Endodermal cell (in vitro differentiated cells): ENCODE results near the gene ADAMTSL4. TPM values are rescaled to one million over a fixed set of nuclear protein-coding genes. Genes with fewer than 3 reads are reported as not detected.
A peak's percentile ranks its signal among the peaks of the same experiment; 100 is the strongest.
"Not testable (repeated sequence)": the region's sequence is repeated elsewhere in the genome, so short reads cannot be mapped to it uniquely, and the experiment has no call there.

ENCODE experiments used
- DNase-seq: peaks from one replicate; pipeline ENCODE4 v3.0.0-alpha.2; 2017
- H3K27ac ChIP-seq: 2 replicates; pipeline ENCODE4 v1.5.1; 2013; ENCODE audit warnings: mild to moderate bottlenecking, low read depth, low read length, moderate library complexity
- H3K27me3 ChIP-seq: 2 replicates; pipeline ENCODE4 v1.6.1; 2013; ENCODE audit warnings: mild to moderate bottlenecking, low read length, moderate library complexity; ENCODE audit not compliant: insufficient read depth, control insufficient read depth, poor library complexity, severe bottlenecking
- H3K36me3 ChIP-seq: 2 replicates; pipeline ENCODE4 v1.7.0; 2013; ENCODE audit warnings: mild to moderate bottlenecking, low read length, moderate library complexity; ENCODE audit not compliant: control insufficient read depth, insufficient read depth
- H3K4me1 ChIP-seq: one replicate; pipeline ENCODE4 v1.7.0; 2013; ENCODE audit warnings: low read length; ENCODE audit not compliant: control insufficient read depth, insufficient read depth
- H3K4me3 ChIP-seq: 2 replicates; pipeline ENCODE4 v1.5.1; 2013; ENCODE audit warnings: mild to moderate bottlenecking, low read length, moderate library complexity
- H3K9ac ChIP-seq: 2 replicates; pipeline ENCODE4 v1.6.1; 2013; ENCODE audit warnings: mild to moderate bottlenecking, low read length, moderate library complexity; ENCODE audit not compliant: poor library complexity, severe bottlenecking; ENCODE audit errors: extremely low read depth
- H3K9me3 ChIP-seq: 2 replicates; pipeline ENCODE4 v1.6.1; 2013; ENCODE audit warnings: mild to moderate bottlenecking, low read length, moderate library complexity; ENCODE audit not compliant: control insufficient read depth
- H3K27ac Mint-ChIP-seq: 2 replicates; pipeline ENCODE4 v1.8.0; 2020; ENCODE audit warnings: mixed read lengths
- H3K27me3 Mint-ChIP-seq: 2 replicates; pipeline ENCODE4 v1.8.0; 2021; ENCODE audit warnings: mild to moderate bottlenecking, mixed read lengths; ENCODE audit not compliant: insufficient read depth
- H3K36me3 Mint-ChIP-seq: 2 replicates; pipeline ENCODE4 v1.8.0; 2020; ENCODE audit warnings: low read depth, mixed read lengths
- H3K4me1 Mint-ChIP-seq: 2 replicates; pipeline ENCODE4 v1.8.0; 2020; ENCODE audit warnings: mixed read lengths
- H3K4me3 Mint-ChIP-seq: 2 replicates; pipeline ENCODE4 v1.8.0; 2020; ENCODE audit warnings: mild to moderate bottlenecking, moderate library complexity, mixed read lengths
- H3K9me3 Mint-ChIP-seq: 2 replicates; pipeline ENCODE4 v1.8.0; 2020; ENCODE audit warnings: mild to moderate bottlenecking, mixed read lengths
- WGBS, 2 experiments: methylation state at CpG; one replicate each; pipeline versions ENCODE4 v1.1.5 to v1.1.7; 2013; ENCODE audit warnings: missing lambda C conversion rate in 2 of 2, mixed read lengths in 1 of 2; ENCODE audit not compliant: insufficient coverage in 1 of 2, insufficient read length in 1 of 2; 5-methylcytosine and 5-hydroxymethylcytosine counted together
- total RNA-seq, 2 donors: library from RNA; stranded (reverse); fragmentation: NEBNext Ultra II Directional in 1 of 2; extraction: Animal tissue kit (Norgen Biotek cat#: 25700) in 1 of 2; gene quantifications; 2 replicates in 1 of 2; 3 replicates in 1 of 2; pipeline ENCODE4 v1.2.1, GENCODE V29; 2021
- TF ChIP-seq, protein P1 (sequence below): fragments of 200-600 bp; sonication (generic); conservative IDR thresholded peaks from 2 replicates; pipeline ENCODE4 v1.5.0; 2021; ENCODE audit warnings: antibody characterized with exemption, mild to moderate bottlenecking

The ADAMTSL4 gene
- total RNA-seq, 2 donors from 2014 or later: 3.7 to 3.9 TPM

DNA sequence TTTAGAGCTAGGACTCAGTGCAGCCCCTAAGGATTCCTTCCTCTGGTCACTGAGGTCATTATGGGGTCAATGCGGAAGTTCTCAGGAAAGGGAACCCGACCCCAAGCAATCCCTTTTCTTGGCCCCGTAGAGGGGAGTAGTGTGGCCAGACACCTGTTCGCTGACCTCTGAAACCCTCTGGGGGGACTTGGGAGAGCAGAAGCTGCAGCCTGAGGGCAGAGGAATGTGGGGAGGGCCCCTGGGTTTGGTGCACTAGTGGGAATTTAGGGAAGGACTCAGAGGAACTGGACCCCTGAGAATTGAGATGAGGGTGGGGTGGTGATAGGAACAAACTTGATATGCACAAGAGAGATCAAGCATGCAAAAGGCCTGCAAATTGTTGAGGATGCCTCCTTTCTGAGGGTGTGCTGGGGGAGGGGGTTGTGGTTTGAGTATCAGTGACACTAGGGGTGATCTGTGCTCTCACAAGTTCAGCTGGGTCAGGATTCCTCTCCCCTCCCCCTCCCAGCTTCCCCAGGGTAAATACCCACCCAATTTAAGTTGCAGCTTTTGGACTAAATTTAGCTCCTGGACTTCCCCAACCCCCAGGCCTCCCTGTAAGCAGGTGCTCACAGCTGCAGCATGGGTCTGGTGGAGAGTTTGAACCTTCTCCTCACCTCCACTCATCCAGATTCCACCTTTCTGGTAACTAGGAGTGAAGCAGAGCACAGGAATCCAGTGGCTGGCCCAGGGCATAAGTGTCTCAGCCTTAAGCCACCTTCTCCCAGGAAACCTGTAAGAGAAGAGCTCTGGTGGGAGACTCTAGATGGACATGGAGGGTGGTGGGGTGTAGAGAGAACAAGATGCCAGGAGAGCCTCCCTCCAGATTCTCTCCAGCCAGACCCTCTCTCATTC, 13.5 kb downstream of the ADAMTSL4 start:
- 0 to 13% methylated on average over 3 to 4 of the region's 4 CpGs for WGBS, 2 experiments
- Mint-ChIP-seq H3K36me3 (peaks cover 2% of the 10 kb centered on the region), H3K4me3 (peak overlapping the region; percentile 65), H3K4me1 (peaks cover 43% of the 10 kb centered on the region), H3K9me3 (no peaks in the 10 kb centered on the region), H3K27me3 (no peaks in the 10 kb centered on the region), H3K27ac (peak overlapping the region; percentile 99)
- H3K36me3 ChIP-seq: no peaks in the 10 kb centered on the region
- H3K9ac ChIP-seq: peak overlapping the region; percentile 92
- peak overlapping the region; percentile 99 for H3K27ac ChIP-seq
- H3K27me3 ChIP-seq: no peaks in the 10 kb centered on the region
- TF ChIP-seq, protein P1, sequence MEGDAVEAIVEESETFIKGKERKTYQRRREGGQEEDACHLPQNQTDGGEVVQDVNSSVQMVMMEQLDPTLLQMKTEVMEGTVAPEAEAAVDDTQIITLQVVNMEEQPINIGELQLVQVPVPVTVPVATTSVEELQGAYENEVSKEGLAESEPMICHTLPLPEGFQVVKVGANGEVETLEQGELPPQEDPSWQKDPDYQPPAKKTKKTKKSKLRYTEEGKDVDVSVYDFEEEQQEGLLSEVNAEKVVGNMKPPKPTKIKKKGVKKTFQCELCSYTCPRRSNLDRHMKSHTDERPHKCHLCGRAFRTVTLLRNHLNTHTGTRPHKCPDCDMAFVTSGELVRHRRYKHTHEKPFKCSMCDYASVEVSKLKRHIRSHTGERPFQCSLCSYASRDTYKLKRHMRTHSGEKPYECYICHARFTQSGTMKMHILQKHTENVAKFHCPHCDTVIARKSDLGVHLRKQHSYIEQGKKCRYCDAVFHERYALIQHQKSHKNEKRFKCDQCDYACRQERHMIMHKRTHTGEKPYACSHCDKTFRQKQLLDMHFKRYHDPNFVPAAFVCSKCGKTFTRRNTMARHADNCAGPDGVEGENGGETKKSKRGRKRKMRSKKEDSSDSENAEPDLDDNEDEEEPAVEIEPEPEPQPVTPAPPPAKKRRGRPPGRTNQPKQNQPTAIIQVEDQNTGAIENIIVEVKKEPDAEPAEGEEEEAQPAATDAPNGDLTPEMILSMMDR: no peak
- peaks cover 10% of the 10 kb centered on the region for H3K4me1 ChIP-seq
- peak; percentile 70 for DNase-seq
- H3K9me3 ChIP-seq: no peaks in the 10 kb centered on the region
- H3K4me3 ChIP-seq: peak overlapping the region; percentile 89

DNA sequence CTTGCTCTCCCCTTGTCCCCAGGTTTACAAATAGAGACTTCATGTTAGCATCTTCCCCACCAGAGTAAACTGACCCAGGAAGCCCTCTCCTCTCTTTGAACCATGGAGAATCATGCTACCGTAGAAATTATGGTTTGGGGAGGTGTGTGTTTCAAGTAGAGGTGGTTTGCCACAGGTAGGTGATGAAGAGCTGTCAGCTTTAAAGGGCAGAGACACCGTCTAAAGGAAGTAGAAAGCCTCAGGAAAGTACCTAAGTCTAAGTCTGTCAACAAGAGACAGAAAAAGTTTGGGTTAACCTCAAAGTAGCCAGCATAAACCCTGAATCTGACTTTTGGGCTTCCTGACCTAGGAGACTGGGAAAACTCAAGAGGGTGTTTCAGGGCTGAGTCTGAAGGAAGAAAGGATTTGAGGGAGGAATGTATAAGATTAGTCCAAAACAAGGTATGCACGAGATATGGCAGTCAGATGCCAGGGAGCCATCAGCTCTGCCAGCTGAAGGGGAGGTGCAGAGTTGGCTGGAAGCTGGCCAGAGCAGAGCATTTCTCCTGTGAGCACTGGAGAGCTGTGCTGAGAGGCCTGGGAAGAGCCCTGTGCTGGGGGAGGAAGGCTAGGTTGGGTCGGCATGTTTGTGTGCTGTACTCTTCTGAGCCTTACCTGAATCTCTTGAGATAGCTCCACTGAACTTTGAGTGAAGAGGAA, 14.3 kb downstream of the ADAMTSL4 start:
- Histone ChIP-seq H3K27me3 (no peaks in the 10 kb centered on the region), H3K9me3 (no peaks in the 10 kb centered on the region), H3K36me3 (no peaks in the 10 kb centered on the region), H3K27ac (no peak overlapping the region), H3K9ac (no peak overlapping the region), H3K4me3 (no peak overlapping the region), H3K4me1 (peaks cover 13% of the 10 kb centered on the region)
- Mint-ChIP-seq H3K4me1 (peaks cover 51% of the 10 kb centered on the region), H3K27me3 (no peaks in the 10 kb centered on the region), H3K36me3 (peaks cover 2% of the 10 kb centered on the region), H3K27ac (peak overlapping the region; percentile 99), H3K9me3 (no peaks in the 10 kb centered on the region), H3K4me3 (peak overlapping the region; percentile 65)
- TF ChIP-seq, protein P1: no peak
- DNase-seq: peak; percentile 59
- WGBS, 2 experiments: 83 to 88% methylated on average over 3 to 4 of the region's 4 CpGs

DNA sequence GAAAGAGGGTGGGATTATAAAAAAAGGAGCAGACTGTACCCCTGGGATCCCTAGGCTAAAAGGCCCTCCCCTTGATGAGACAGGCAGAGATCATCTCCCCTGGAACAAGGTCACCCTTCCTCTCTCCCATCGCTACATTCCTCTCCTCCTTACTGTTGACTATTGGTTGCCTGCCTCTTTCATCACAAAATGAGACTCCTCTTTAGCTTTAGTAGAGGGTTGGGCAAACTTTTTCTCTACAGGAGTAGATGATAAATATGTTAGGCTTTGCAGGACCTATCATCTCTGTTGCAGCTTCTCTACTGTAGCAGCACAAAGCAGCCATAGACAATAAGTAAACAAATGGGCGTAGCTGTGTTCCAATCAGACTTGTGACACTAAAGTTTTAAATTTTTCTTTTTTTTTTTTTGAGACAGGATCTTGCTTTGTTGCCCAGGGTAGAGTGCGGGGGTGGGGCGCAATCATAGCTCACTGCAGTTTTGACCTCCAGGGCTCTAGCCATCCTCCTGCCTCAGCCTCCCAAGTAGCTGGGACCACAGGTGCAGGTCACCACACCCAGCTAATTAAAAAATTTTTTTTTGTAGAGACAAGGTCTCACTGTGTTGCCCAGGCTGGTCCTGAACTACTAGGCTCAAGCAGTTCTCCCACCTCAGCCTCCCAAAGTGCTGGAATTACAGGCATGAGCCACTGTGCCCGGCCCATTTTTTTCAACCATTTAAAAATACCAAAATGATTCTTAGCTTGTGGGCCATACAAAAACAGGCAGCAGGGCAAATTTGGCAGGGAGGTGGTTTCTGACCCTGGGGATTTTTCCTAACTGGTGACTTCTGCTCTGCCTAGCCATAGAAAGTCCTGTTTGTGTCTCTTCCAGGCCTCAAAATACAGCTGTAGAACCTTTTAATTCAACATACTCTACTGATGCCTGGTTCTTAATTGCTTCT, 15.1 kb downstream of the ADAMTSL4 start:
- peak overlapping the region; percentile 99 for H3K27ac Mint-ChIP-seq
- WGBS, 2 experiments: 92 to 100% methylated on average over 1 to 5 of the region's 5 CpGs
- no peaks in the 10 kb centered on the region for H3K9me3 ChIP-seq
- H3K9ac ChIP-seq: no peak overlapping the region
- no peaks in the 10 kb centered on the region for H3K36me3 ChIP-seq
- TF ChIP-seq, protein P1: no peak
- DNase-seq: peak; percentile 54
- H3K4me1 Mint-ChIP-seq: peaks cover 57% of the 10 kb centered on the region
- H3K27me3 Mint-ChIP-seq: no peaks in the 10 kb centered on the region
- no peak overlapping the region for H3K4me3 Mint-ChIP-seq
- peaks cover 14% of the 10 kb centered on the region for H3K4me1 ChIP-seq
- H3K4me3 ChIP-seq: no peak overlapping the region
- H3K36me3 Mint-ChIP-seq: peaks cover 2% of the 10 kb centered on the region
- H3K9me3 Mint-ChIP-seq: no peaks in the 10 kb centered on the region
- no peaks in the 10 kb centered on the region for H3K27me3 ChIP-seq
- no peak overlapping the region for H3K27ac ChIP-seq

DNA sequence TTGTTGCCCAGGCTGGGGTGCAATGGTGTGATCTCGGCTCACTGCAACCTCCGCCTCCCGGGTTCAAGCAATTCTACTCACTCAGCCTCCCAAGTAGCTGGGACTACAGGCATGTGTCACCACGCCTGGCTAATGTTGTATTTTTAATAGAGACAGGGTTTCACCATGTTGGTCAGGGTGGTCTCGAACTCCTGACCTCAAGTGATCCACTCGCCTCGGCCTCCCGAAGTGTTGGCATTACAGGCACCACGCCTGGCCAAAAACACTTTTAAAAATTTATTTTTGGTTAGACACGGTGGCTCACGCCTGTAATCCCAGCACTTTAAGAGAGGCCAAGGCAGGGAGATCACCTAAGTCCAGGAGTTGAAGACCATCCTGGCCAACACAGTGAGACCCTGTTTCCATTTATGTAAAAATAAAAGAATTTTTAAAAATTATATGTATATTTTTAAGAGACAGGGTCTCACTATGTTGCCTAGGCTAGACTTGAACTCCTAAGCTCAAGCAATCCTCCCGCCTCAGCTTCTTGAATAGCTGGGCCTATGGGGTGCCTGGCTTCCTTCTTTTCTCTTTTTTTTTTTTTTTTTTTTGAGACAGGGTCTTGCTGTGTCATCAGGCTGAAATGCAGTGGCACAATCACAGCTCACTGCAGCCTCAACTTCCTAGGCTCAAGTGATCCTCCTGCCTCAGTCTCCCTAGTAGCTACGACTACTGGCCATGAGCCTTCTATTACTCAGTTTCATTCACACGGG, 16.2 kb downstream of the ADAMTSL4 start:
- peak overlapping the region; percentile 52 for H3K27ac Mint-ChIP-seq
- peaks cover 62% of the 10 kb centered on the region for H3K4me1 Mint-ChIP-seq
- peaks cover 14% of the 10 kb centered on the region for H3K4me1 ChIP-seq
- H3K9me3 Mint-ChIP-seq, H3K36me3 Mint-ChIP-seq, H3K27me3 Mint-ChIP-seq, H3K4me3 Mint-ChIP-seq, DNase-seq, H3K36me3 ChIP-seq, H3K27ac ChIP-seq, H3K27me3 ChIP-seq, H3K9me3 ChIP-seq, H3K4me3 ChIP-seq, H3K9ac ChIP-seq: not testable (repeated sequence)
- 96% methylated on average over 9 to 14 of the region's 14 CpGs for WGBS, 2 experiments
